PC-9 (cell line): ENCODE results near the gene APRT. TPM values are rescaled to one million over a fixed set of nuclear protein-coding genes. Genes with fewer than 3 reads are reported as not detected.

Experiments used
- BruUV-seq: library from RNA; stranded (reverse); fragments of 400-500 nt; replicated peaks from 2 replicates; lab custom pipeline; 2021; lab: Mats Ljungman, UMichigan
- CTCF ChIA-PET: fragments of 300-600 bp; sonication (Branson Sonifier 250); formaldehyde crosslinking; loops from one replicate; lab custom pipeline; 2022; ENCODE audit warnings: antibody characterized with exemption; lab: Charles Lee
- POLR2A ChIA-PET: fragments of 300-600 bp; sonication (Branson Sonifier 250); formaldehyde crosslinking; loops from one replicate; lab custom pipeline; 2022; ENCODE audit warnings: antibody characterized with exemption; ENCODE audit not compliant: unreplicated experiment; lab: Charles Lee
- DNase-seq, 2 experiments: peaks; one replicate each; pipeline versions ENCODE4 v3.0.0 to v3.0.0-alpha.2; 2015 to 2022; ENCODE audit warnings: mixed read lengths in 1 of 2
- H2AFZ ChIP-seq: fragments of 200-600 bp; sonication (generic); 2 replicates; pipeline ENCODE4 v1.8.1; 2017; ENCODE audit warnings: antibody characterized with exemption
- H3F3A ChIP-seq: fragments of 200-600 bp; sonication (generic); 2 replicates; pipeline ENCODE4 v1.8.1; 2017; ENCODE audit warnings: antibody characterized with exemption, mild to moderate bottlenecking, low read depth; ENCODE audit not compliant: insufficient read depth
- H3K27ac ChIP-seq: fragments of 200-600 bp; sonication (generic); 2 replicates; pipeline ENCODE4 v1.6.1; 2016; ENCODE audit warnings: mixed run types
- H3K27me3 ChIP-seq: fragments of 200-600 bp; sonication (generic); 2 replicates; pipeline ENCODE4 v1.6.1; 2016; ENCODE audit warnings: low read depth, mixed run types; ENCODE audit not compliant: insufficient read depth
- H3K36me3 ChIP-seq: fragments of 200-600 bp; sonication (generic); 2 replicates; pipeline ENCODE4 v1.6.1; 2016; ENCODE audit warnings: low read depth, mixed run types
- H3K4me1 ChIP-seq: fragments of 200-600 bp; sonication (generic); replicated peaks from 2 replicates; pipeline ENCODE4 v1.6.1; 2016; ENCODE audit warnings: mixed run types; ENCODE audit not compliant: insufficient read depth
- H3K4me2 ChIP-seq: fragments of 200-600 bp; sonication (generic); 2 replicates; pipeline ENCODE4 v1.6.1; 2017; ENCODE audit warnings: mixed run types
- H3K4me3 ChIP-seq: fragments of 200-600 bp; sonication (generic); 2 replicates; pipeline ENCODE4 v1.6.1; 2016; ENCODE audit warnings: mixed run types
- H3K79me2 ChIP-seq: fragments of 200-600 bp; sonication (generic); 2 replicates; pipeline ENCODE4 v1.6.1; 2017; ENCODE audit warnings: low read depth, mixed run types
- H3K9me2 ChIP-seq: fragments of 200-600 bp; sonication (generic); 2 replicates; pipeline ENCODE4 v1.8.1; 2017; ENCODE audit warnings: mild to moderate bottlenecking; ENCODE audit not compliant: insufficient read depth
- H3K9me3 ChIP-seq: fragments of 200-600 bp; sonication (generic); 2 replicates; pipeline ENCODE4 v1.8.1; 2016; ENCODE audit warnings: low read depth; ENCODE audit not compliant: insufficient read depth
- H4K20me1 ChIP-seq: fragments of 200-600 bp; sonication (generic); 2 replicates; pipeline ENCODE4 v1.8.1; 2017; ENCODE audit not compliant: insufficient read depth
- CTCF ChIP-seq: fragments of 200-600 bp; sonication (generic); conservative IDR thresholded peaks from 2 replicates; pipeline ENCODE4 v1.6.1; 2017; ENCODE audit warnings: mixed run types, antibody characterized with exemption, mild to moderate bottlenecking, moderate library complexity
- EZH2 ChIP-seq: fragments of 200-600 bp; sonication (generic); IDR thresholded peaks from 2 replicates; pipeline ENCODE4 v1.8.0; 2017; ENCODE audit warnings: antibody characterized with exemption, low read depth
- intact Hi-C: fragments of 100-400 bp; cut with micrococcal nuclease; formaldehyde crosslinking; loops from one replicate; pipeline ENCODE4 v1.10.0; 2022; ENCODE audit not compliant: unreplicated experiment
- total RNA-seq: library from RNA; stranded (reverse); gene quantifications from 2 replicates; pipeline ENCODE4 v1.2.3, GENCODE V29; 2021

Gene APRT
- total RNA-seq, 1 experiment from 2014 or later = 213 TPM

GRCh38 chr16:88855176-88855575 is 43.4 kb upstream of the APRT start:
- Histone ChIP-seq H2AFZ (no peak overlapping the region), H3K36me3 (no peaks in the 10 kb centered on the region)
- no TSS peak for BruUV-seq

GRCh38 chr16:88854306-88855111 is 42.8 kb upstream of the APRT start:
- H3F3A ChIP-seq = no peaks in the 10 kb centered on the region
- H3K9me3 ChIP-seq = no peaks in the 10 kb centered on the region
- ChIA-PET POLR2A (no interaction called here), CTCF (no interaction called here)
- TF ChIP-seq EZH2 (no peak), CTCF (no peak)
- H3K79me2 ChIP-seq = 0 out of 2 replicates have a peak, but pooled peaks cover 7% of the 10 kb centered on the region
- intact Hi-C loops = loop anchor here (10.0 kb wide), 1 partner anchor 70 kb away; no protein-coding TSS in a partner anchor
- no peak overlapping the region for H3K4me3 ChIP-seq
- no peak overlapping the region for H3K4me2 ChIP-seq
- H3K9me2 ChIP-seq = no peaks in the 10 kb centered on the region
- no peak for DNase-seq
- no peaks in the 10 kb centered on the region for H3K27me3 ChIP-seq
- no TSS peak for BruUV-seq
- H4K20me1 ChIP-seq = no peaks in the 10 kb centered on the region
- peaks cover 5% of the 10 kb centered on the region for H3K4me1 ChIP-seq
- H3K27ac ChIP-seq = no peak overlapping the region
- H2AFZ ChIP-seq = no peak overlapping the region
- H3K36me3 ChIP-seq = no peaks in the 10 kb centered on the region

More at GRCh38 chr16:88855176-88855575, 43.4 kb upstream of the APRT start:
- H3K4me3 ChIP-seq = no peak overlapping the region
- H3K4me1 ChIP-seq = peaks cover 5% of the 10 kb centered on the region
- no peak overlapping the region for H3K4me2 ChIP-seq
- no peak overlapping the region for H3K27ac ChIP-seq
- intact Hi-C loops = loop anchor here (10.0 kb wide), 1 partner anchor 70 kb away; no protein-coding TSS in a partner anchor
- no peaks in the 10 kb centered on the region for H4K20me1 ChIP-seq
- no peaks in the 10 kb centered on the region for H3K9me3 ChIP-seq
- TF ChIP-seq CTCF (no peak), EZH2 (no peak)
- ChIA-PET CTCF (interaction anchor here (0.6 kb wide), 1 partner anchor 118 kb away, joined by 3 read pairs; no protein-coding TSS in a partner anchor), POLR2A (no interaction called here)
- no peak for DNase-seq
- no peaks in the 10 kb centered on the region for H3K9me2 ChIP-seq
- no peaks in the 10 kb centered on the region for H3K27me3 ChIP-seq
- H3F3A ChIP-seq = no peaks in the 10 kb centered on the region
- 0 out of 2 replicates have a peak, but pooled peaks cover 7% of the 10 kb centered on the region for H3K79me2 ChIP-seq

- DNase-seq = no peak
- no TSS peak for BruUV-seq
- Histone ChIP-seq H3K9me2 (no peaks in the 10 kb centered on the region), H3F3A (no peaks in the 10 kb centered on the region), H3K27ac (no peak overlapping the region), H3K4me3 (no peak overlapping the region), H3K27me3 (no peaks in the 10 kb centered on the region), H3K36me3 (no peaks in the 10 kb centered on the region), H3K9me3 (no peaks in the 10 kb centered on the region), H2AFZ (no peak overlapping the region), H3K4me2 (no peak overlapping the region), H3K79me2 (0 out of 2 replicates have a peak, but pooled peaks cover 7% of the 10 kb centered on the region), H3K4me1 (peaks cover 5% of the 10 kb centered on the region), H4K20me1 (no peaks in the 10 kb centered on the region)
- TF ChIP-seq EZH2 (no peak), CTCF (no peak)
- CTCF ChIA-PET = interaction anchor here (0.9 kb wide), 1 partner anchor 219 kb away, joined by 6 read pairs; no protein-coding TSS in a partner anchor
- POLR2A ChIA-PET = no interaction called here
- intact Hi-C loops = loop anchor here (10.0 kb wide), 1 partner anchor 71 kb away; no protein-coding TSS in a partner anchor
Observed at GRCh38 chr16:88853325-88853941, 41.7 kb upstream of the APRT start.
